C1 segment of cervical spinal cord (tissue), 14 donors: ENCODE data around the gene LCN10.
A peak's percentile ranks its signal among the peaks of the same experiment; 100 is the strongest.
"Not testable (repeated sequence)": the region's sequence is repeated elsewhere in the genome, so short reads cannot be mapped to it uniquely, and the experiment has no call there.

Experiments used
- DNase-seq, 14 donors: peaks; one replicate each; lab custom pipeline; 2025; lab: John Stamatoyannopoulos, UW

Gene LCN10

DNA sequence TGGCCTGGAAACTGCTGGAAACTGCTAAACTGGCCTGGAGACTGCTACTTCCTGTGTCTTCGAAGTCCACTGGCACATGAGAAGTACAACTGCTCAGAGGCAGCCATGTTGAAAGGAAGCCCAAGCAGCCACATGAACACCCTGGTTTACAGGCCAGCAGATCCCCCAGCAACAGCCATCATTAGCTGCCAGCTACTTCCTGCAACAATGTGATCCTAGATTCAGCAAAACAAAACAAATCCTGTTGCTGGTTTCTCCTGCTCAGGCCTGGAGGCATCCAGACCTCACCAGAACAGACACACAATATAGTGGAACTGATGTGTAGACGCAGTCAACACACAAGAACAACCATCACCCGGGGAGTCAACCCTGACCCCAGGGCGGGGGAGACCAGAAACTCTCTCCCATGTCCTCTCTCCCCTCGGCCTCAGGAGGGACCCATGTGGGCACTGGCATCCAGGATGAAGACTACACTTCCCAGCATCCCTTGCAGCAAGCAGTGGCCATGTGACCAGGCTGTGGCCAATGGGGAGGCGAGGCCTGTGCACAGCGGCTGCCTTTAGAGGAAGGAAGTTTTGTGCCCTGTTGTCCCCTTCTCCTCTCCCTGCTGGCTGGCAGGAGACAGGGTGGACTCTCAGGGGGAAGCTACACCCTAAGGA lies 30.8 kb upstream of the LCN10 start:
- peak in 1 of 14 donors; percentile 52 for DNase-seq

DNA sequence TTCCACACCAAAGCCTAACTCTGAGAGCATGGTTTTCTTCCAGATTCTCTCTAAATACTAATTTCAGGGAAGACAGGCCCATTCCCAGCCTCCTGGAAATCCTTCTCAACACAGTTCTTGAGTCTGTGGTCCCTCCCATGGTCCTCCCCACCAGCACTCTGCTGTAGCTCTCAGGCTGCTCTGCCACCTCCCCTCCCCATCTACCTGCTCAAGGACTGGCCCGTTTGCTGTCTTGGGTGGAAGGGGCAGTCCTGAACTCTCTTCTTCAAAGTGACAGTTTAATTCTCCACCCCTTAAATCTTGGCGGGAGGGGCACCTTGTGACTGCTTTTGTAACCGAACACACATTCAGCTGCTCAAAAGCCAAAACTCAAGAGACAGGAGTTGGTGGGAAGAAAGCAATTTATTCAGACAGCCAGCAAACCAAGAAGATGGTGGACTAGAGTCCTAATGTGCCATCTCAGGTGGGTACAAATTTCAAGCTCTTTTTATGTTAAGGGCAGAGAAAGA lies 29.2 kb upstream of the LCN10 start:
- no peak for DNase-seq

DNA sequence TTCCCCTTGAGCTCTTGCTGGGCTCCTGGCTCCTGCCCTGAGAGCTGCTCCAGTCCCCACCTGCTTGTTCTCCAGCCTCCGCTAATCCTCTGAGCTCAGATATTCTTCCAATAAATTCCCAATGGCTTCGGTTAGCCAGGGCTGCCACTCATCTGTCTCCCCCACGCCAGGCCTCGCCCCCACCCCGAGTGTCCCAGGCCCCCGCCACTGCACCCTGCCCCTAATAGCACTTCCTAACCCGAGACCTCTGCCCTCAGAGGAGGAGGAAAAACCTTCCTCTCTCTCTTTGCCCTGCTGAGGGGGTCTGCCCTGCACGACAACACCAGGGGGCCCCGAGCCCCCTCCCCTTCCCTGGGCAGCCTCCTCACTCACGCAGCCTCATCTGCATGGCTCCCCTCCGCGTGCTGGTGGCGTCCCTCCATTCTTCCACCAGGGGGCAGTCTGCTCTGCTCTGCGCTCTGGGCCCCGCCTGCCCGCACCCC lies 27.0 kb upstream of the LCN10 start:
- DNase-seq: peak in 4 of 14 donors; percentile 5 to 25 (median 9)

DNA sequence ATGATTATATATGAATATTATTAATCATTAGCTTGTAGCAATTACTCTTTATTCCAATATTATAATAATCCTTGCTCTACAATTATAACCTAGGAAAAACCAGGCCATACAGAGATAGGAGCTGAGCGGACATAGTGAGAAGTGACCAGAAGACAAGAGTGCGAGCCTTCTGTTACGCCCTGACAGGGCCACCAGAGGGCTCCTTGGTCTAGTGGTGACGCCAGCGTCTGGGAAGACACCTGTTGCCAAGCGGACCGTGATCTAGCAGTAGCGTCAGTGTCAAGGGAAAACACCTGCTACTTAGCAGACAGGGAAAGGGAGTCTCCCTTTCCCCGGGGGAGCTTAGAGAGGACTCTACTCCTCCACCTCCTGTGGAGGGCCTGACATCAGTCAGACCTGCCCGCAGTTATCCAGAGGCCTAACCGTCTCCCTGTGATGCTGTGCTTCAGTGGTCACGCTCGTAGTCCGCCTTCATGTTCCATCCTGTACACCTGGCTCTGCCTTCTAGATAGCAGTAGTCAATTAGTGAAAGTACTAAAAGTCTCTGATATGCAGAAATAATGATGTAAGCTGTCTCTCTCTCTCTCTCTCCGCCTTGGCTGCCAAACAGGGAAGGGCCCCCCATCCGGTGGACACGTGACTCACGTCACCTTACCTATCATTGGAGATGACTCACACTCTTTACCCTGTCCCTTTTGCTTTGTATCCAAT lies 23.8 kb upstream of the LCN10 start:
- DNase-seq: peak in 7 of 14 donors; percentile 6 to 68 (median 25)

DNA sequence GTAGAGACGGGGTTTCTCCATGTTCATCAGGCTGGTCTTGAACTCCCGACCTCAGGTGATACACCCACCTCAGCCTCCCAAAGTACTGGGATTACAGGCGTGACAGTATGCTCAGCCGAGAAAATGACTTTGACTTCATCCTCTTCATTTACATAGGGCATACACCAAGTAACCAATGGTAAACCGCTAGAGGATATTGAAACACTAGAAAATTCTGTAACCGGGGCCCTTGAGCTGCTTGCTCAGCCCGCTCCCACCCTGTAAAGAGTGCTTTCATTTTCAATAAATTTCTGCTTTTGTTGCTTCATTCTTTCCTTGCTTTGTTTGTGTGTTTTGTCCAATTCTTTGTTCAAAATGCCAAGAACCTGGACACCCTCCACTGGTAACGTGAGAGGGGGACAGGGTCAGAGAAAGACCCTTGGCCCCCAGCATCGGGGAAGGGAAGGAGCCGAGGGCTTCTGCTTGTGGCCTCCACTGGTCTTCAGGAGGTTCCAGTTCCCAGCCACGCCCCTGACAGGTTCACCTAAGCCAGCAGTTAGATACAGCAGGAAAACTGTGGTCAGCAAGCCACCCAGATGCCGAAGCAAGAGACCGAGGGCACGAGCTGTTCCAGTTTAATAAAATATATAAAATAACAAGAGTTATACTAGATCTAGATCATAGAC lies 23.1 kb upstream of the LCN10 start:
- not testable (repeated sequence) for DNase-seq

DNA sequence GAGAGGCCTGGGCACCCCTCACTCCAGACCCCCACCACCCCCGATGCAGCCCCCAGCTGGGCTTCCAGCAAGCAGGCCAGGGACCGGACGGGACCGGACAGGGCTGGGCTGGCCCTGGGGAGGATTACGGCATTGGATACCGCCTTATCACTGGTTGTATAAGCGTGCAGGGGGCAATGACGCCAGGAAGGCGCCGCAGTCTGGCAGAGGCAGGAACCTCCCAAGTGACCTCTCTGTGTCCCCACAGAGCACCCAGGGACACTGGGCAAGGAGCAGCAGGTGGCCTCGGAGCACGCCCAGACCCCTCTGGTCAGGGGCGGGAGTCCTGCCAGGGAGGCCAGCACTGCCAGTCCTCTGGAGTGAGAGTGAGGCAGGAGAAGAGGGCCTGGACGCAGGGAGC lies 22.3 kb upstream of the LCN10 start:
- DNase-seq: no peak

DNA sequence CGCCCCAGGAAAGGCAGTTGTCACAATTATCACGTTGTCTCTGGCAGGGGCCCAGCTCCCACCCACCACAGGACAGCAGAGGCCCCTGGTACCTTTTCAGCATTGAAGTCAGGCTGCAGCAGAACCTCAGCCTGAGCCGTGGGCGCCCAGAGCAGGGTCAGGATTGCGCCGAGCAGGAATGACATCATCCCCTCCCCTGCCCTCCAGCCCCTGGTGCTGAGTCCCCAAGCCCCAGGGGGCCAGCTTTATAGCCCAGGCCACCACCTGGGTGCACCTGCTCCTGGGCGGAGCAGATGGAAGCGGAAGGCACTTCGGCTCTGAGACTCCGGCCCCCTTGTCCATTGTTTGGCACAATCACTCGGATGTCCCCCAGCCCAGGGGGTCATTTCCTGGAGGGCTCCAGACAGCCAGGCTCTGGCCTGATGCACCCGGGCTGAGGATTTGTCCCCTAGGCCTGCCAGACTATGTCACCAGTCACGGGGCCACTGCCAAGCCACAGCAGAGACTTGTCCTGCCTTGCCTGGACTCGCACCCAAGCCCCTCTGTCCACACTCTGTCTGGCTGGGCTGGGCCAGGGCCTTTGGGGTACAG lies 21.7 kb upstream of the LCN10 start, which contains the start of gene LCN15:
Gene LCN15 (minus strand): TSS at position 218 of the 591 bp plus-strand sequence. CDS start 30 bp downstream, at position 188.
- DNase-seq: no peak

DNA sequence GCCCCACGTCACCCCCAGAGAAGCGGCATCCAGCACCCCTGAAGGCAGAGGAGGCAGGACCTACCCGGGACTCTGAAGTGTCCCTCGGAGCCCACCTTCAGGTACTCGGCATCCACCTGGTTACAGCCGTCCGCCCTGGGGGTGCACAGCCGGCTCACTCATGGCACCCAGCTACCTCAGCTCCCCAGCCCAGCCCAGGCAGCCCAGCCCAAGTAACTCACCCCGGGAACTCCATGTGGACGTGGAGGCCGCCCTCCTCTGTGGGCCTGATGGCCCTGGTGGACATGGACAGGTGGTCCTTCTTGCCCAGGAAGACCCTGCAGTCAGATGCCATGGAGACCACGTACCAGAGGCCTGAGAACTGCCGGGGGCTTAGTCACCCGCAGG lies 20.9 kb upstream of the LCN10 start:
- no peak for DNase-seq

DNA sequence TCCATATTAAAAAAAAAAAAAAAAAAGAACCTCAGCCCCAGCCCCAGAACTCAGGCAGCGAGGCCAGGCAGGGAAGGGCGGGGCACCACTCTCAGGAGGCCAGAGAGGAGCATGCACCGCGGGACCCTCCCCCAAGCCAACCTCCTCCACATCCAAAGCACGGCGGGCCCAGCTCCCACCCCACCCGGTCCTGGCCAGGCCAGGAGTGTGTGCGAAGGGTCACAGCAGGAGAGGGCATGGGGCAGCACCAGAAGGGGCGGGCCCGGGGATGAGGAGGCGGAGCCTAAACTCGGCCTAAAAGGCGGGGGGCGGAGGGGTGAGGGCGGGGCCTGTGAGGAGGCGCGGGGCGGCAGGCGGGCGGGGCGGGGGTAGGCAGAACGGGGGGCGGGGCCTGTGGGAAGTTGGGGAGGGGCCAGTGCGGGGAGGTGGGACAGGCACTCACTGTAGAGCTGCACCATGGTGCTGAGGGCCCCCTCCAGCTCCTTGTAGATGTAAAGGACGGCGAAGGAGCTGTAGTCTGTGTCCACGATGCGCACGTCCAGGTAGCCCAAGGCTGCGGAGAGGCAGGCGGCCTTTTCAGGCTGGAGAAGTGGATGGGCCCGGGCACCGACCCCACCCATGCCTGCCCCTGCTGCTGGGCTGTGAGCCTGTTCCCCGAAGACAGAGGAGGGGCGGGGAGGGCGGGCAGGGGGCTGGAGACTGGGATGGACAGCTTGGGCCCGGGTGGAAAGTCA lies 20.3 kb upstream of the LCN10 start:
- no peak for DNase-seq

DNA sequence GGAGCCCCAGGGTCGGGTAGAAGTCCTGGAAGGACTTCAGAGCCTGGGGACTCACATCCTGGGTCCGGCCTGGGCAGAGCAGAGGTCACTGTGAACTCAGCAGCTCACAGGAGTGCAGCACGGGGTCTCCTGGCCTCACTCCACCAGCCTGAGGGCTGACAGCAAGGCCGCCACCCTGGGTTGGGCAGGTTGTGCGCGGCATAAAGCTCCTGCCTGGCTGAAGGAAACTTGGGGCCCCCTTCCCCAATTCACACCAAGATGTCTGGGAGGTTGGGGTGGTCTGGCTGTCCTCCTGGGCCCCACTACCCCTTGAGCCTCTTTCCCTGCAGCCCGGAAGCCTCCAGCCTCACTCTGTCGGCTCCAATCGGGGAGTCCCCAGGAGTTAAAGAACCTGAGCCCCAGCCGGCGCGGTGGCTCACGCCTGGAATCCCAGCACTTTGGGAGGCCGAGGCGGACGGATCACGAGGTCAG lies 19.5 kb upstream of the LCN10 start:
- DNase-seq: no peak

DNA sequence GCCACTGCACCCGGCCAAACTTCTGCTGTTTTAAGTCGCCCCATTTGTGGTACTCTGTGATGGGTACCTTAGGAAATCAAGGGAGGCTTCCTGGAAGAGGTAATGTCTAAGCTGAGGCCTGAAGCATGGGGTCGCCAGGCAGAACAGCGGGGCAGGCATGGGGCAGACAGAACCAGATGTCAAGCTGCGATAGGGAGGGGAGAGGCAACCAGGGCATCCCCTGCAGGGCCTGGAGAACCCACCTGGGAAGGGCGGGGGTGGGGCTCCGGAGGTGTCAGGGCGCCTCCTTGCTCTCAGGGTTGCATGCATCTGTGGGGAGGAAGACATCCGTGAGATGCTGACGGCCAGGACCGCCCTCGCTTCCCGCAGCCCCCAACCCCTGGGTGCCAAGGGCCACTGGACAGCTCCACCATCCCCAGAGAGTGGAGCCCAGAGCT lies 18.8 kb upstream of the LCN10 start:
- DNase-seq: no peak

DNA sequence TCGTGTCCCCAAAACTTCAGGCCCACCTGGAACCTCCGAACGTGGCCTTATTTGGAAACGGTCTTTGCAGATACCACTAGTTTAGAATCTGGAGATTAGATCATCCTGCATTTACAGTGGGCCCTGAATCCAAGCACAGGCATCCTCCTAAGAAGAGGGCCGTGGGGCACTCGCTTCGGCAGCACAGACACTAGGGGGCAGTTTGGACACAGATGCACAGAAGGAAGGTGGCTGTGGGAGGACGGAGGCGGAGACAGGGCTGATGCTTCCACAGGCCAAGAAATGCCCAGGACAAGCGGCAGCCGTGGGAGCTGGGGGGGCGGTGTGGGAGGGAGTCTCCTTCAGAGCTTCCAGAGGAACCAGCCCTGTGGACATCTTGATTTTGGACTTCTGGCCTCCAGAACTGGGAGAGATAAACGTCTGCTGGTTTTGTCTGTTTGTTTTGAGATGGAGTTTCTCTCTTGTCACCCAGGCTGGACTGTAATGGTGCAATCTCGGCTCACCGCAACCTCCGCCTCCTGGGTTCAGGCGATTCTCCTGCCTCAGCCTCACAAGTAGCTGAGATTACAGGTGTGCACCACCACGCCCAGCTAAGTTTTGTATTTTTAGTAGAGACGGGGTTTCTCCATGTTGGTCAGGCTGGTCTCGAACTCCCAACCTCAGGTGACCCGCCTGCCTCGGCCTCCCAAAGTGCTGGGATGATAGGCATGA lies 18.2 kb upstream of the LCN10 start:
- DNase-seq: peak in 5 of 14 donors; percentile 4 to 69 (median 24)

DNA sequence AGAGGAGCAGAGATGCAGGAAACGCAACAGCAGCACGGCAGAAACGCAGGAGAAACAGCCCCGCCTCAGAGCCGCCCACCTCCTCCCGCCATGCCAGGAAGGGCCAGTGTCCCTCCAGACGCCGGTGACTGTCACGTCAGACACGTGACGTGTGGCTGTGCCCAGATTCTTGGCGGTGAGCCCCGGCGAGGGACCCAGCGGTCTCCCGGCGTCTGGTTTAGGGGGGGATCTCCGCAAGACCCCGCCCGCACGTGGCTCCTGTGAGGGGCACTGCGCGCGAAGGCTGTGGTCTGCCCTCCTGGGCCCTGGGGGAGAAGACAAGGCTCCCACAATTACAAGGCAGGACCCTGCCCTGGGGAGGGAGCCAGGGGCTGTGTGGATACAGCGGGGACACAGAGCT lies 17.7 kb upstream of the LCN10 start:
- DNase-seq: no peak

DNA sequence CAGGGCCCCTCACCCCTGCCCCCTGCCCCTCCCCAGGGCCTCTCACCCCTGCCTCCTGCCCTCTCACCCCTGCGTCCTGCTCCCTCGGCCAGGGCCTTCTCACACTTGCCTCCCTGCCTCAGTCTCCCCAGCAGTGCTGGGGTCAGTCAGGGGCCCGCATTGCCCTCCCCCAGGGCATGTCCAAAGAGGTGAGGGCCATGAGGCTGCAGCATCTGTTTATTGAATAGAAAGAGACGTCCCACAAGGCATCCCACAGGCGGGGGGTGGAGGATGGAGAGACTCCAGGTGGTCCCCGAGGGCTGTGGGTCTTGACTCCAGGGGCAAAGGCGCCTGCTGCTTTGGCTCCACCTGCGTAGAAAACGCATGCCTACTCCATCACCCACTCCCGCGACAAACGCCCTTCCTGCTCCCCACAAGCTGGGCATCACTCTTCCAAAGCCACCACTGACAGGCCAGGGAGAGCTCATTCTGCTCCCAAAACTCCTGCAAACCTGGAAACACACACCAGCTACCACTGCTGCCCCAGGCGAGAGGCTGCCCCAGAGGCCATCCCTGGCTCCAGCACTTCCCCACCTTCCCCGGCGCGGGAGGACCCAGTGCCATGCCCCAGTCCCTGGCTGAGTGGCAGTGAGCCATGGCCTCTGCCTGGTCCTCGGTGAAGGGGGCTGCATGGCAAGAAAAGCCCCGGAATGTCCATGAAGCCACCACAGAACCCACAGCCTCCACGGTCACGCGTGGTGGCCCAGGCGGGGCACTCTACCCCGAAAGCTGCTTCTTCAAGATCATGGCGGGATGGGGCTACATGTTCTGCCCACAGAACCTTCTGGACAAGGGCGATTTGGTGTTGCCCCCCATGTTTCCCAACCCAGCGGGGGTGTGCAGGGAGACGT lies 16.9 kb upstream of the LCN10 start:
- no peak for DNase-seq

DNA sequence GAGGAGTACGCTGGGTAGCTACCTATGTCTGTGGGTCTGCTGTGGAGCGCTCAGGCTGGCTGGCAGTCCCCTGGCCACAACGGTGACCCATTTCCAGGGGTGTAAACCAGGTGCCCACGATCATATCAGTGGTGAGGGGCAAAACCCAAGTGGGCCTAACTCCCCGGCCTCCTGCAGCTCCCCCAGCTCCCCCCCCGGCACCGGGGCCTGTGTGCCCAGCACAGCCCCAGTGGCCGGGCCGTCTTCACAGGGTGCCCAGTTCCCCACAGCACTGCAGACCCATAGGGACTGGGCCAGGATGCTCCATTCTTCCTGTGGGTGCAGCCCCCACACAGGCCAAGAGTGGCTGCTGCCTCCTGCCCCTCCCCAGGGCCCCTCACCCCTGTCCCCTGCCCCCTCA lies 16.3 kb upstream of the LCN10 start:
- no peak for DNase-seq

DNA sequence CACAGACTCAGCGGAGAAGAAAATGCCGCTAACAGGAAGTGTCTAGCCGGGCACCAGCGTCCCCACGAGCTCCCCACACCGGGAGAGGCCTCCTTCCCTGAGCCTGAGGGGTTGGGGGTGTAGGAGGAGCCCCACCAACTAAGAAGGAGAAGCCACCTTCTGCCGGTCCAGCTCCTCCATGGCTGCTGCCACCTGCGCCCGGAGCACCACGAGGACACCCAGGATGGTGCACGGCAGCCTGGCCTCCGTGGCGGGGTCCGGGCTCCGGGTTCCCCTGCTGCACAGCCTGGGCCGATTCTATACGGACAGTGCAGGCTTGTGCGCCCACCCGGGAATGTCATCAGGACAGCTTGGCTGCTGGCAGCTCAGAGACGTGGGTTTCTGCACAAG lies 15.0 kb upstream of the LCN10 start:
- DNase-seq: no peak

DNA sequence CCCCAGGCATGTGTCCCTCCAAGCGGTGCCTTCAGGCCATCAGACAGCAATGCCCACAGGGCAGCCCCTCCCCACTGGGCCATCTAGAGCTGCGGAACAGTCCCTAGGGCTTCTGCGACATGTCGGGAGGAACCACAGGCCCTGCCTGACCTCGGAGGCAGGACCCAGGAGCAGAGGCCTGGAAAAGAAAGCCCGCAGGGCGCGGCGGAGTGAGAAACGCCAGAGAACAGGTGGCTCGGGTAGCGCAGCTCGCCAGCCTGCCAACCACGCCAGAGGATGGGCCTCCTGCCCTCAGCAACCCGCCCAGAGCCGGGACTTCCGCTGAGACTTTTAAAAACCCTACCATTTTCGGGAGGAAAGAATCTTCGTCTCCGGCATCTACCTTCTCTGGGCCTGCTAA lies 14.6 kb upstream of the LCN10 start:
- peak in 1 of 14 donors; percentile 74 for DNase-seq

DNA sequence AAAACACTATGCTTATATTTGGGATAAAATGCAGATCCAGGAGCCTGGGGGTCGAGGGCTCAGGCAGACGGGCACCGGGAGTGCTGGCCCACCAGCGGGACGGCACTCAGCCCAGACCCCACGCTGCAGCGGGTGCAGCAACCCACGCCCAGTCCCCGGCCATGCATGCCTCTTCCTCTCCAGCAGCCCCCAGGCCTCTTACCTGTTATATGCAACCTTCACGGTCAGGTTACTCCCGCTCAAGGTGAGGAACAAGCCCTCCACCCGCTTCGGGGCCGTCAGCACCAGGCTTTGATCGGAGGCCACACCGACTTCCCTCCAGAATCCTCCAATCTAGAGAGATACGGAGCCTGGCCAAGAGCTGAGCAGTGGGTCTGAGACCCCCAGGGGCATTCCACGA lies 14.1 kb upstream of the LCN10 start:
- no peak for DNase-seq

DNA sequence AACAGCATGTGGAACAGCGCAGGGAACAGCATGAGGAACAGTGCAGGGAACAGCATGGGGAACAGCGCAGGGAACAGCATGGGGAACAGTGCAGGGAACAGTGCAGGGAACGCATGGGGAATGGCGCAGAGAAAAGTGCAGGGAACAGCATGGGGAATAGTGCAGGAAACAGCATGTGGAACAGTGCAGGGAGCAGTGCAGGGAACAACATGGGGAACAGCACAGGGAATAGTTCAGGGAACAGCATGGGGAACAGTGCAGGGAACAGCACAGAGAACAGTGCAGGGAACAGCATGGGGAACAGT lies 13.3 kb upstream of the LCN10 start:
- DNase-seq: no peak
